A549 (cell line): Measurements from ENCODE around the gene RORB.

Source experiments
- CEBPB ChIP-seq, 2 experiments: fragments of >200 bp in 1 of 2; sonication (Bioruptor Twin) in 1 of 2; formaldehyde crosslinking in 1 of 2; IDR thresholded peaks; 2 replicates each; pipeline ENCODE4 v1.6.1; 2012 to 2016
- ESRRA ChIP-seq: fragments of 150-350 bp; IDR thresholded peaks from 2 replicates; pipeline ENCODE4 v1.6.1; 2014; ENCODE audit warnings: mild to moderate bottlenecking, low read length, borderline replicate concordance
- POLR2A ChIP-seq: IDR thresholded peaks from 2 replicates; pipeline ENCODE4 v1.6.1; 2012; ENCODE audit warnings: mild to moderate bottlenecking, low read length
- RAD21 ChIP-seq, 2 experiments: fragments of >200 bp in 1 of 2; sonication (Bioruptor Twin) in 1 of 2; formaldehyde crosslinking in 1 of 2; IDR thresholded peaks in 1 of 2; conservative IDR thresholded peaks in 1 of 2; 2 replicates in 1 of 2; 3 replicates in 1 of 2; pipeline ENCODE4 v1.6.1; 2012 to 2018; ENCODE audit warnings: inconsistent platforms in 1 of 2
- TP53 ChIP-seq: fragments of 250-450 bp; sonication (Bioruptor Pico); IDR thresholded peaks from 2 replicates; pipeline ENCODE4 v1.5.0; 2021; ENCODE audit warnings: mild to moderate bottlenecking, moderate library complexity
- ZC3H11A ChIP-seq: fragments of 450-650 bp; IDR thresholded peaks from 2 replicates; pipeline ENCODE4 v1.6.1; 2014; ENCODE audit warnings: antibody characterized with exemption, mild to moderate bottlenecking
- ZFP36 ChIP-seq: fragments of 450-650 bp; IDR thresholded peaks from 2 replicates; pipeline ENCODE4 v1.6.1; 2014; ENCODE audit warnings: borderline replicate concordance; ENCODE audit not compliant: partially characterized antibody
- TF ChIP-seq, protein P1 (sequence below): fragments of 200-600 bp; sonication (generic); IDR thresholded peaks from 2 replicates; pipeline ENCODE4 v1.6.1; 2016; ENCODE audit warnings: antibody characterized with exemption, mild to moderate bottlenecking, moderate library complexity
- TF ChIP-seq, protein P2 (sequence below): fragments of 250-450 bp; sonication (Bioruptor Pico); IDR thresholded peaks from 2 replicates; pipeline ENCODE4 v1.5.0; 2021; ENCODE audit warnings: mild to moderate bottlenecking, moderate library complexity, borderline replicate concordance
- TF ChIP-seq, protein P3 (sequence below): fragments of >200 bp; sonication (Bioruptor Twin); formaldehyde crosslinking; IDR thresholded peaks from 3 replicates; pipeline ENCODE4 v1.5.1; 2016

DNA sequence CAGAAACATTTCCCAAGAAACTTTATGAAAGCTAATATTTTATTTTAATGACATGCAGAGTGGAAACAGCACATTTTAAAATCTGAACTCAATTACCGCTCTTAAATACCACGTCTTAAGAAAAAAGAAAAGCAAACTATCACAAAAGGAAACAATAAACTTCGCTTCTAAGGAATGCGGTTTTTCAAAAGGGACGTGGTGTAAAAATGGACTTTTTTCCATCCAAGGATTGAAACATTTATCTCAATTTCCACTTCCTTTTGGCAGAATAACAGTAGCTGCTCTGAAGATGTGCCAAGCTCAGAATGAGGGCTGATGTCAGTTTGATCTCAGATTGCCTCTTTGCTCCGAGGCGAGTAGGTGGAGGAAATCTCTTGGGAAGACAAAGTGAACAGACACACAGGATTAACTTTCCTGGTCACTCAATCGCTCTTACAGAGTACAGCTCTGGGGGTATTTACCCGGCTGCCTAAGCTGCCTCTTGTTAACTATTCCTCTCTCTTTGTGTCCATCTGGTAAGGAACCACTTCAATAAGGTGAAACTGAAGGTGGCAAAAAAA is 232.1 kb downstream of the RORB start:
- TF ChIP-seq ZC3H11A (no peak), ESRRA (no peak), RAD21 (conservative IDR thresholded peaks at IDR 0.05 in 1 of 2, IDR thresholded peaks at IDR 0.05 in 1 of 2) (no peak), TP53 (CRISPR knock-in tag) (no peak), POLR2A (no peak), CEBPB (IDR thresholded peaks at IDR 0.05) (no peak), ZFP36 (no peak)
- TF ChIP-seq, protein P1, sequence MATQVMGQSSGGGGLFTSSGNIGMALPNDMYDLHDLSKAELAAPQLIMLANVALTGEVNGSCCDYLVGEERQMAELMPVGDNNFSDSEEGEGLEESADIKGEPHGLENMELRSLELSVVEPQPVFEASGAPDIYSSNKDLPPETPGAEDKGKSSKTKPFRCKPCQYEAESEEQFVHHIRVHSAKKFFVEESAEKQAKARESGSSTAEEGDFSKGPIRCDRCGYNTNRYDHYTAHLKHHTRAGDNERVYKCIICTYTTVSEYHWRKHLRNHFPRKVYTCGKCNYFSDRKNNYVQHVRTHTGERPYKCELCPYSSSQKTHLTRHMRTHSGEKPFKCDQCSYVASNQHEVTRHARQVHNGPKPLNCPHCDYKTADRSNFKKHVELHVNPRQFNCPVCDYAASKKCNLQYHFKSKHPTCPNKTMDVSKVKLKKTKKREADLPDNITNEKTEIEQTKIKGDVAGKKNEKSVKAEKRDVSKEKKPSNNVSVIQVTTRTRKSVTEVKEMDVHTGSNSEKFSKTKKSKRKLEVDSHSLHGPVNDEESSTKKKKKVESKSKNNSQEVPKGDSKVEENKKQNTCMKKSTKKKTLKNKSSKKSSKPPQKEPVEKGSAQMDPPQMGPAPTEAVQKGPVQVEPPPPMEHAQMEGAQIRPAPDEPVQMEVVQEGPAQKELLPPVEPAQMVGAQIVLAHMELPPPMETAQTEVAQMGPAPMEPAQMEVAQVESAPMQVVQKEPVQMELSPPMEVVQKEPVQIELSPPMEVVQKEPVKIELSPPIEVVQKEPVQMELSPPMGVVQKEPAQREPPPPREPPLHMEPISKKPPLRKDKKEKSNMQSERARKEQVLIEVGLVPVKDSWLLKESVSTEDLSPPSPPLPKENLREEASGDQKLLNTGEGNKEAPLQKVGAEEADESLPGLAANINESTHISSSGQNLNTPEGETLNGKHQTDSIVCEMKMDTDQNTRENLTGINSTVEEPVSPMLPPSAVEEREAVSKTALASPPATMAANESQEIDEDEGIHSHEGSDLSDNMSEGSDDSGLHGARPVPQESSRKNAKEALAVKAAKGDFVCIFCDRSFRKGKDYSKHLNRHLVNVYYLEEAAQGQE, result no peak
- TF ChIP-seq, protein P2, sequence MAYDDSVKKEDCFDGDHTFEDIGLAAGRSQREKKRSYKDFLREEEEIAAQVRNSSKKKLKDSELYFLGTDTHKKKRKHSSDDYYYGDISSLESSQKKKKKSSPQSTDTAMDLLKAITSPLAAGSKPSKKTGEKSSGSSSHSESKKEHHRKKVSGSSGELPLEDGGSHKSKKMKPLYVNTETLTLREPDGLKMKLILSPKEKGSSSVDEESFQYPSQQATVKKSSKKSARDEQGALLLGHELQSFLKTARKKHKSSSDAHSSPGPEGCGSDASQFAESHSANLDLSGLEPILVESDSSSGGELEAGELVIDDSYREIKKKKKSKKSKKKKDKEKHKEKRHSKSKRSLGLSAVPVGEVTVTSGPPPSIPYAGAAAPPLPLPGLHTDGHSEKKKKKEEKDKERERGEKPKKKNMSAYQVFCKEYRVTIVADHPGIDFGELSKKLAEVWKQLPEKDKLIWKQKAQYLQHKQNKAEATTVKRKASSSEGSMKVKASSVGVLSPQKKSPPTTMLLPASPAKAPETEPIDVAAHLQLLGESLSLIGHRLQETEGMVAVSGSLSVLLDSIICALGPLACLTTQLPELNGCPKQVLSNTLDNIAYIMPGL (CRISPR knock-in tag), result no peak
- TF ChIP-seq, protein P3, sequence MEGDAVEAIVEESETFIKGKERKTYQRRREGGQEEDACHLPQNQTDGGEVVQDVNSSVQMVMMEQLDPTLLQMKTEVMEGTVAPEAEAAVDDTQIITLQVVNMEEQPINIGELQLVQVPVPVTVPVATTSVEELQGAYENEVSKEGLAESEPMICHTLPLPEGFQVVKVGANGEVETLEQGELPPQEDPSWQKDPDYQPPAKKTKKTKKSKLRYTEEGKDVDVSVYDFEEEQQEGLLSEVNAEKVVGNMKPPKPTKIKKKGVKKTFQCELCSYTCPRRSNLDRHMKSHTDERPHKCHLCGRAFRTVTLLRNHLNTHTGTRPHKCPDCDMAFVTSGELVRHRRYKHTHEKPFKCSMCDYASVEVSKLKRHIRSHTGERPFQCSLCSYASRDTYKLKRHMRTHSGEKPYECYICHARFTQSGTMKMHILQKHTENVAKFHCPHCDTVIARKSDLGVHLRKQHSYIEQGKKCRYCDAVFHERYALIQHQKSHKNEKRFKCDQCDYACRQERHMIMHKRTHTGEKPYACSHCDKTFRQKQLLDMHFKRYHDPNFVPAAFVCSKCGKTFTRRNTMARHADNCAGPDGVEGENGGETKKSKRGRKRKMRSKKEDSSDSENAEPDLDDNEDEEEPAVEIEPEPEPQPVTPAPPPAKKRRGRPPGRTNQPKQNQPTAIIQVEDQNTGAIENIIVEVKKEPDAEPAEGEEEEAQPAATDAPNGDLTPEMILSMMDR, result no peak
